HG03135 (cell line): ENCODE measurements around the gene PGAP6.
"Not testable (repeated sequence)": the region's sequence is repeated elsewhere in the genome, so short reads cannot be mapped to it uniquely, and the experiment has no call there.

ENCODE experiments used
- ATAC-seq: cut with Tn5 transposase; IDR thresholded peaks from one replicate; pipeline ENCODE4 v1.9.1; 2021; ENCODE audit warnings: mild to moderate bottlenecking, moderate library complexity; ENCODE audit not compliant: unreplicated experiment

Gene PGAP6

GRCh38 chr16:381789-382717, at the start of gene PGAP6:
Gene PGAP6 (minus strand): TSS chr16:381978. CDS start chr16:381821, 157 bp downstream.
- ATAC-seq: peak; percentile 51

GRCh38 chr16:430904-431303, 49.1 kb upstream of the PGAP6 start:
- no peak for ATAC-seq

GRCh38 chr16:427250-427649, 45.5 kb upstream of the PGAP6 start:
- ATAC-seq: no peak

- no peak for ATAC-seq
These were observed 45.1 kb upstream of the PGAP6 start for GRCh38 chr16:426906-427249.

GRCh38 chr16:426115-426905, 44.5 kb upstream of the PGAP6 start:
- ATAC-seq: peak; percentile 24

GRCh38 chr16:425740-426114, 43.9 kb upstream of the PGAP6 start:
- ATAC-seq: peak; percentile 33

- peak; percentile 87 for ATAC-seq
These were observed 43.4 kb upstream of the PGAP6 start, which contains the start of gene RAB11FIP3 for GRCh38 chr16:425082-425718. Gene RAB11FIP3 (plus strand): TSS chr16:425649. CDS start chr16:426007, 358 bp downstream.

- ATAC-seq: no peak
These were observed 42.9 kb upstream of the PGAP6 start for GRCh38 chr16:424623-425081.

GRCh38 chr16:424033-424622, 42.4 kb upstream of the PGAP6 start:
- ATAC-seq: no peak

GRCh38 chr16:422179-422578, 40.4 kb upstream of the PGAP6 start:
- not testable (repeated sequence) for ATAC-seq

- ATAC-seq: not testable (repeated sequence)
These were observed 33.4 kb upstream of the PGAP6 start for GRCh38 chr16:415170-415498.

GRCh38 chr16:414395-415169, 32.8 kb upstream of the PGAP6 start:
- no peak for ATAC-seq

GRCh38 chr16:411576-412265, 29.9 kb upstream of the PGAP6 start:
- ATAC-seq: no peak

GRCh38 chr16:410516-411178, 28.9 kb upstream of the PGAP6 start:
- no peak for ATAC-seq

- no peak for ATAC-seq
These were observed 25.5 kb upstream of the PGAP6 start for GRCh38 chr16:407253-407652.

GRCh38 chr16:405548-406506, 24.0 kb upstream of the PGAP6 start:
- ATAC-seq: no peak

GRCh38 chr16:404971-405486, 23.3 kb upstream of the PGAP6 start:
- ATAC-seq: no peak
